ENCODE data around the gene USP40.

- TF ChIP-seq GATA2 (IDR thresholded peaks at IDR 0.05; ENCODE audit: low read depth, low read length): no peak
- TF ChIP-seq GATA3 (IDR thresholded peaks at IDR 0.05; ENCODE audit: low read depth, low read length): no peak
Observed at GRCh38 chr2:233438573-233439147, 127.9 kb downstream of the USP40 start.

Measured in SH-SY5Y (cell line).